H1 (cell line): ENCODE data around the gene COPS9. TPM values are rescaled to one million over a fixed set of nuclear protein-coding genes. Genes with fewer than 3 reads are reported as not detected.

Experiments used
- BACH1 ChIP-seq: IDR thresholded peaks from 2 replicates; pipeline ENCODE4 v1.6.1; 2012; ENCODE audit warnings: low read length, improper control_type of control experiment
- BCL11A ChIP-seq, 2 experiments: IDR thresholded peaks; one replicate each; pipeline ENCODE4 v1.6.1; 2011; ENCODE audit warnings: low read depth in 2 of 2, low read length in 2 of 2, mild to moderate bottlenecking in 2 of 2
- BRCA1 ChIP-seq: IDR thresholded peaks from 2 replicates; pipeline ENCODE4 v1.6.1; 2012; ENCODE audit warnings: low read depth, low read length, improper control_type of control experiment
- CEBPB ChIP-seq: IDR thresholded peaks from 2 replicates; pipeline ENCODE4 v1.6.1; 2012; ENCODE audit warnings: low read depth, low read length
- CREB1 ChIP-seq: IDR thresholded peaks from 2 replicates; pipeline ENCODE4 v1.6.1; 2012; ENCODE audit warnings: inconsistent platforms
- EP300 ChIP-seq, 2 experiments: IDR thresholded peaks; 1 replicate in 1 of 2; 2 replicates in 1 of 2; pipeline ENCODE4 v1.6.1; 2011 to 2012; ENCODE audit warnings: low read depth in 2 of 2, low read length in 2 of 2, mild to moderate bottlenecking in 2 of 2, borderline replicate concordance in 1 of 2, inconsistent platforms in 1 of 2, moderate library complexity in 1 of 2
- POLR2AphosphoS5 ChIP-seq: IDR thresholded peaks from 2 replicates; pipeline ENCODE4 v1.6.1; 2011; ENCODE audit warnings: low read depth, low read length
- POU5F1 ChIP-seq: IDR thresholded peaks from 2 replicates; pipeline ENCODE4 v1.6.1; 2011; ENCODE audit warnings: low read depth, mild to moderate bottlenecking, low read length, moderate library complexity
- RAD21 ChIP-seq, 2 experiments: IDR thresholded peaks in 1 of 2; conservative IDR thresholded peaks in 1 of 2; 2 replicates each; pipeline ENCODE4 v1.6.1; 2011; ENCODE audit warnings: low read depth in 2 of 2, low read length in 2 of 2, improper control_type of control experiment in 1 of 2, inconsistent platforms in 1 of 2, mild to moderate bottlenecking in 1 of 2, moderate library complexity in 1 of 2
- RNF2 ChIP-seq: fragments of 200-900, 300-1000 bp; sonication (generic); IDR thresholded peaks from 2 replicates; pipeline ENCODE4 v1.7.1; 2016; ENCODE audit warnings: borderline replicate concordance, low read depth, mild to moderate bottlenecking, antibody characterized with exemption, low read length; ENCODE audit not compliant: poor library complexity, severe bottlenecking; ENCODE audit errors: missing control alignments
- SAP30 ChIP-seq: fragments of 300-600 bp; sonication (generic); IDR thresholded peaks from 2 replicates; pipeline ENCODE4 v1.7.1; 2012; ENCODE audit warnings: low read length, moderate library complexity, mild to moderate bottlenecking, inconsistent platforms; ENCODE audit not compliant: insufficient read depth, insufficient replicate concordance
- SIN3A ChIP-seq, 2 experiments: IDR thresholded peaks in 1 of 2; conservative IDR thresholded peaks in 1 of 2; 2 replicates each; pipeline ENCODE4 v1.6.1; 2011 to 2012; ENCODE audit warnings: low read length in 2 of 2, improper control_type of control experiment in 1 of 2, low read depth in 1 of 2, mild to moderate bottlenecking in 1 of 2
- polyA plus RNA-seq, 7 experiments: library from polyadenylated mRNA; depleted of rRNA in 3 of 7; stranded (reverse) in 5 of 7; unstranded in 2 of 7; fragments of >200 nt in 5 of 7; fragments of 200-250 nt in 2 of 7; gene quantifications; 1 replicate in 5 of 7; 2 replicates in 1 of 7; 4 replicates in 1 of 7; pipeline versions ENCODE4 v1.2.1 to v1.2.3, GENCODE V29; 2011 to 2013; ENCODE audit warnings: missing spikeins in 2 of 7, mixed read lengths in 2 of 7
- total RNA-seq: library from RNA; stranded (reverse); fragmentation: NEBNext Ultra II Directional; extraction: Animal tissue kit (Norgen Biotek cat#: 25700); gene quantifications from 2 replicates; pipeline ENCODE4 v1.2.1, GENCODE V29; 2021

Gene COPS9
- total and polyA plus RNA-seq, 2 of the 8 experiments (the other 6 are each of a cell fraction or from before 2014, with no cell fraction given): 154 to 234 TPM

DNA sequence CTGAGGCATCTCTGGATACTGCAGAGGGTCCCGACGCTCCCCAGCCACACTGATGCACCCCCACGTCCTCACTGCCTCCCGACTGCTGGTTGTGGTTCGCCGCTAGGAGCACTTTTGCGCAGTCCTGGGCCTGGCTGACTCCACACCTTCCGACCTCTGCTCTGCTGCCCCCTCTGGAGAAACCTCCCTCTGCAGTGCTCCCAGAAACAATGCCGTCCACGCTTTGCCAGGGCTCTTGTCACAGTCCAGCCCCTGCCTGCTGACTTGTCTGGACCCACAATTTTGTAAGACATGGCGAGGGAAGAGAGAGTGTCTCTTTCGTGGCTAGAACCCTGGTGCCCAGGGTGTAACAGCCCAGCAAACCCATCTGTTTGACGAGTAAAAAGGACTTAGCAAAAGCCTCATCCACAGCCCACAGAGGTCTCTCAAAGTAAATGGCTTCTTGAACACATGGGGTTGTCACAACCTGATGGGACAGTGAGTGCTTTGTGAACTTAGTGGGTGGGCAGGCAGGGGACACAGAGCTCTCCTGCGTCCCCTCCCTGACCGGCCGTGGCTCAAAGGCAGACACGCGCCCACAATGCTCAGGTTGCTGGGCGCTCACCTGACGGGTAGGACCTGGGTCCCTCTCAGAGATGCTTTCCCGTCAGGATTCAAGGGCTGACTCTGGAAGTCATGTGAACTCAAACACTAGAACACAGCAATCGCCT, 4.0 kb downstream of the COPS9 start (continued):
- TF ChIP-seq POLR2AphosphoS5 (peak; percentile 25; the same call in 1 of the 2 replicates), RNF2 (no peak), BRCA1 (no peak), CEBPB (no peak), POU5F1 (no peak), EP300 (IDR thresholded peaks at IDR 0.05; ENCODE audit: borderline replicate concordance in 1 of 2, low read depth in 2 of 2, low read length in 2 of 2) (no peak), RAD21 (IDR thresholded peaks at IDR 0.05 in 1 of 2, conservative IDR thresholded peaks at IDR 0.05 in 1 of 2; ENCODE audit: low read depth in 2 of 2, low read length in 2 of 2) (peak; percentile 16 to 36; a peak in 1 of 4 replicates), SIN3A (conservative IDR thresholded peaks at IDR 0.05 in 1 of 2, IDR thresholded peaks at IDR 0.05 in 1 of 2; ENCODE audit: low read depth in 1 of 2, low read length in 2 of 2) (no peak), BCL11A (IDR thresholded peaks at IDR 0.05; ENCODE audit: low read depth in 2 of 2, low read length in 2 of 2) (no peak), CREB1 (no peak), SAP30 (no peak), BACH1 (no peak)
